K562 (cell line): ENCODE results near the gene HCN4. TPM values are rescaled to one million over a fixed set of nuclear protein-coding genes. Genes with fewer than 3 reads are reported as not detected.

Source experiments
- ATAC-seq: fragments of 200-7000 bp; cut with Tn5 transposase; 3 replicates; pipeline ENCODE4 v1.9.1; 2020; ENCODE audit warnings: moderate library complexity
- BruUV-seq: library from RNA; stranded (reverse); fragments of 400-500 nt; replicated peaks from 2 replicates; lab custom pipeline; 2021; lab: Mats Ljungman, UMichigan
- CTCF ChIA-PET: fragments of 300-600 bp; formaldehyde crosslinking; extraction: SDS; loops from one replicate; lab custom pipeline; 2021; ENCODE audit warnings: low intra/inter-chr PET ratio; lab: Yijun Ruan, JAX
- POLR2A ChIA-PET: fragments of 300-600, 350-650 bp; sonication (Branson Sonifier 250); formaldehyde crosslinking; extraction: SDS; loops from one replicate; lab custom pipeline; 2021; ENCODE audit warnings: antibody characterized with exemption, inconsistent platforms; lab: Yijun Ruan, JAX
- DNase-seq, 4 experiments: peaks; one replicate each; pipeline versions ENCODE4 v3.0.0 to v3.0.0-alpha.2; 2011 to 2018; ENCODE audit warnings: low spot score in 3 of 4, mixed read lengths in 3 of 4; ENCODE audit errors: extremely low read depth in 1 of 4
- FAIRE-seq: peaks from 2 replicates; lab custom pipeline; 2011; peaks lifted over from hg19 to GRCh38; lab: Jason Lieb, UNC
- H2AFZ ChIP-seq: 2 replicates; pipeline ENCODE4 v1.6.0; 2011; ENCODE audit warnings: low read depth, low read length, control low read depth, inconsistent platforms
- H3K27ac ChIP-seq: fragments of 200-600 bp; 3 replicates; pipeline ENCODE4 v1.8.0; 2011; ENCODE audit warnings: low read depth, mild to moderate bottlenecking, control low read depth, inconsistent platforms, low read length, moderate library complexity, mixed read lengths; ENCODE audit errors: extremely low read depth
- H3K27me3 ChIP-seq, 2 experiments: fragments of 300-600 bp in 1 of 2; 2 replicates in 1 of 2; 3 replicates in 1 of 2; pipeline versions ENCODE4 v1.6.0 to v1.8.0; 2011; ENCODE audit warnings: inconsistent platforms in 2 of 2, low read length in 2 of 2, mild to moderate bottlenecking in 1 of 2, mixed read lengths in 1 of 2, moderate library complexity in 1 of 2; ENCODE audit not compliant: control insufficient read depth in 2 of 2, insufficient read depth in 2 of 2
- H3K36me3 ChIP-seq: fragments of 300-600 bp; 3 replicates; pipeline ENCODE4 v1.8.0; 2011; ENCODE audit warnings: mild to moderate bottlenecking, low read length, inconsistent platforms; ENCODE audit not compliant: control insufficient read depth, insufficient read depth
- H3K4me1 ChIP-seq, 2 experiments: fragments of 200-600 bp in 1 of 2; replicated peaks in 1 of 2; 2 replicates in 1 of 2; 3 replicates in 1 of 2; pipeline versions ENCODE4 v1.5.1 to v1.8.0; 2011; ENCODE audit warnings: inconsistent platforms in 2 of 2, low read length in 2 of 2, mild to moderate bottlenecking in 1 of 2, mixed read lengths in 1 of 2, moderate library complexity in 1 of 2; ENCODE audit not compliant: control insufficient read depth in 2 of 2, insufficient read depth in 2 of 2
- H3K4me2 ChIP-seq: 2 replicates; pipeline ENCODE4 v1.6.1; 2011; ENCODE audit warnings: low read length, control low read depth, inconsistent platforms, mixed read lengths; ENCODE audit not compliant: insufficient read depth
- H3K4me3 ChIP-seq: fragments of 200-600 bp; sonication (generic), shearing (Covaris generic); 2 replicates; pipeline ENCODE4 v1.5.1; 2016; ENCODE audit warnings: control low read depth, inconsistent platforms
- H3K79me2 ChIP-seq: fragments of 200-600 bp; 3 replicates; pipeline ENCODE4 v1.8.0; 2011; ENCODE audit warnings: low read length, inconsistent platforms; ENCODE audit not compliant: control insufficient read depth, insufficient read depth
- H3K9ac ChIP-seq, 2 experiments: 2 replicates each; pipeline versions ENCODE4 v1.6.0 to v1.6.1; 2011; ENCODE audit warnings: low read depth in 2 of 2, low read length in 2 of 2, control low read depth in 1 of 2, inconsistent platforms in 1 of 2, mild to moderate bottlenecking in 1 of 2, mixed read lengths in 1 of 2; ENCODE audit not compliant: insufficient read depth in 1 of 2
- H3K9me1 ChIP-seq: one replicate; pipeline ENCODE4 v1.6.0; 2011; ENCODE audit warnings: inconsistent platforms, mild to moderate bottlenecking, low read length, moderate library complexity; ENCODE audit not compliant: control insufficient read depth, insufficient read depth
- H3K9me3 ChIP-seq: replicated peaks from 2 replicates; pipeline ENCODE4 v1.5.1; 2011; ENCODE audit warnings: low read depth, low read length, inconsistent platforms; ENCODE audit not compliant: control insufficient read depth, insufficient read depth
- H4K20me1 ChIP-seq: replicated peaks from 2 replicates; pipeline ENCODE4 v1.6.1; 2011; ENCODE audit warnings: low read length, inconsistent platforms, mixed read lengths; ENCODE audit not compliant: control insufficient read depth, insufficient read depth
- ATF7 ChIP-seq: fragments of 450-650 bp; IDR thresholded peaks from 2 replicates; pipeline ENCODE4 v1.7.1; 2014; ENCODE audit warnings: mild to moderate bottlenecking, moderate library complexity
- CEBPB ChIP-seq: fragments of 450-650 bp; IDR thresholded peaks from 2 replicates; pipeline ENCODE4 v1.6.1; 2016; ENCODE audit warnings: missing genetic modification characterization, missing compliant biosample characterization
- FOXJ2 ChIP-seq: fragments of 200-800 bp; sonication (Bioruptor generic); IDR thresholded peaks from 2 replicates; pipeline ENCODE4 v1.6.1; 2016; ENCODE audit warnings: missing genetic modification characterization, missing compliant biosample characterization
- MED1 ChIP-seq: sonication (generic); formaldehyde crosslinking; IDR thresholded peaks from 2 replicates; pipeline ENCODE4 v1.8.1; 2023; ENCODE audit warnings: missing genetic modification reagents, borderline replicate concordance
- NFATC3 ChIP-seq: fragments of 450-650 bp; IDR thresholded peaks from 2 replicates; pipeline ENCODE4 v1.6.1; 2017; ENCODE audit warnings: mild to moderate bottlenecking
- NFYB ChIP-seq: IDR thresholded peaks from 2 replicates; pipeline ENCODE4 v1.6.1; 2011; ENCODE audit warnings: mild to moderate bottlenecking, moderate library complexity; ENCODE audit not compliant: insufficient read length; ENCODE audit errors: extremely low read depth
- RAD51 ChIP-seq: fragments of 450-650 bp; IDR thresholded peaks from 2 replicates; pipeline ENCODE4 v1.7.1; 2016; ENCODE audit warnings: low read depth, mild to moderate bottlenecking, borderline replicate concordance
- RBM15 ChIP-seq: fragments of 200-400 bp; formaldehyde crosslinking; IDR thresholded peaks from 2 replicates; pipeline ENCODE4 v1.6.1; 2018; ENCODE audit warnings: mild to moderate bottlenecking, low read length, moderate library complexity; ENCODE audit not compliant: insufficient read depth
- SPI1 ChIP-seq: IDR thresholded peaks from 2 replicates; pipeline ENCODE4 v1.6.1; 2011; ENCODE audit warnings: low read depth, low read length, control low read depth, borderline replicate concordance
- TSC22D4 ChIP-seq: fragments of 450-650 bp; IDR thresholded peaks from 2 replicates; pipeline ENCODE4 v1.6.1; 2016; ENCODE audit warnings: missing genetic modification characterization, missing biosample characterization, control low read depth
- U2AF1 ChIP-seq: fragments of 200-400 bp; formaldehyde crosslinking; optimal IDR thresholded peaks from 2 replicates; pipeline ENCODE3; 2017; ENCODE audit warnings: mild to moderate bottlenecking, low read depth, low read length, moderate library complexity
- ZBTB9 ChIP-seq: fragments of 450-650 bp; formaldehyde crosslinking; IDR thresholded peaks from 2 replicates; pipeline ENCODE4 v1.4.0; 2020; ENCODE audit warnings: mild to moderate bottlenecking, moderate library complexity
- ZFP1 ChIP-seq: fragments of 450-650 bp; formaldehyde crosslinking; IDR thresholded peaks from 2 replicates; pipeline ENCODE4 v1.4.0; 2020; ENCODE audit warnings: mild to moderate bottlenecking, mixed read lengths
- ZNF609 ChIP-seq: sonication (generic); formaldehyde crosslinking; IDR thresholded peaks from 2 replicates; pipeline ENCODE4 v1.8.1; 2023; ENCODE audit warnings: missing genetic modification reagents, mild to moderate bottlenecking, borderline replicate concordance
- WGBS: fragments of 100-300 bp; shearing (Covaris generic); methylation state at CpG from one replicate; pipeline ENCODE4 v1.1.6; 2016; ENCODE audit warnings: low coverage, mixed read lengths; ENCODE audit not compliant: insufficient coverage; ENCODE audit errors: missing lambda C conversion rate; 5-methylcytosine and 5-hydroxymethylcytosine counted together
- in situ Hi-C: fragments of 300-500 bp; cut with MboI; formaldehyde crosslinking; loops from 4 replicates; pipeline ENCODE4 v1.15.0; 2018; ENCODE audit warnings: inconsistent platforms, mixed read lengths
- intact Hi-C: fragments of 100-400 bp; cut with micrococcal nuclease; formaldehyde crosslinking; loops from 2 replicates; pipeline ENCODE4 v1.14.2; 2022
- polyA plus RNA-seq, 8 experiments: library from polyadenylated mRNA; depleted of rRNA in 4 of 8; stranded (reverse) in 5 of 8; unstranded in 3 of 8; fragments of >200 nt; fragmentation: Nextera tagmentation in 2 of 8; fragmentation: Illumina TruSeq in 1 of 8; extraction: Ambion mirVana in 2 of 8; extraction: Trizol in 1 of 8; gene quantifications; 2 replicates each; pipeline versions ENCODE4 v1.2.1 to v1.2.3, GENCODE V29; 2011 to 2014; ENCODE audit warnings: inconsistent platforms in 1 of 8, missing spikeins in 1 of 8
- total RNA-seq, 7 experiments: library from RNA; depleted of rRNA in 6 of 7; stranded (reverse); fragments of >200 nt in 6 of 7; fragmentation: Illumina TruSeq in 2 of 7; extraction: Trizol in 2 of 7; gene quantifications; 2 replicates each; pipeline versions ENCODE4 v1.2.1 to v1.2.3, GENCODE V29; 2011 to 2021; ENCODE audit warnings: low replicate concordance in 1 of 7

The HCN4 gene
- total and polyA plus RNA-seq, 9 of the 15 experiments (the other 6 are each of a cell fraction or from before 2014, with no cell fraction given) = not detected

DNA sequence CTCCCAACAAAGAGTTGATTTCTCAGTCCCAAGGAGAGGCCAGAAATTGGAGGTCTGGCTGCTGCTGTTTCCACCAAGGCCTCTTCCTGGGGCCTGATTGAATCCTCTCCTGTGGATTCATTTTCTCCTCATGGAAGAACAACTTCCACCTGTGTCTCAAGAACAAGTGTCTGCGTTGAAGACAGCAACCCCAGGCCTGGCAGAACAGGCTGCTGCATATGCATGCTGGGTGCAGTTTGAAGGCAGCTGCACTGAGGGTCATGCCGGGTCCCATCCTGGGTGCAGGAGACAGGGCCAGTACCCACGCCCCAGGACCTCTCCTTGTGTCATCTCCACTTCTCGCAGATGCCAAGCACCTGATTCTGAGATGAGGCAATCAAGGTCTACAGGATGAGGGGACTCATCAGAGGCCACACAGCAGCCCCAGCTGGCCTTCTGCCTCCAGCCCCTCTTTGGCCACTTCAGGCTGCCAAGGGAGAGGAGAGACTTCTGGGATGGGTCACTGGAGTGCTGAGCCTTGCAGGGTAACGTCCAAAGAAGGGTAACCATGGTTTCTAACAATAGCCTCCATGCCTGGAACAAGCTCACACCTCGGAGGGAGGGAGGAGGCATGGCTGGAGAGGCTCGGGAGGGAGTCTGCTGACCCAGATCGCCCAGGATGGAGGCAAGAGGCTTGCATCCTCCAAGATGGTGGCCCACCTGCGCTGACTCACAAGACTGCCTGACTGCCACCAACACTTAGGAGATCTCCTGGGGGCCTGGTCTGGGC is 30.0 kb downstream of the HCN4 start:
- CTCF ChIA-PET = no interaction called here
- Histone ChIP-seq H3K9me1 (no peaks in the 10 kb centered on the region), H3K27me3 (peaks cover 7 to 56% of the 10 kb centered on the region in 2 experiments; a peak in 3 of 5 replicates), H3K9me3 (no peaks in the 10 kb centered on the region), H4K20me1 (0 out of 2 replicates have a peak, but pooled peaks cover 5% of the 10 kb centered on the region), H3K9ac (no peak overlapping the region), H3K79me2 (no peaks in the 10 kb centered on the region), H3K4me3 (no peak overlapping the region), H3K4me1 (no peaks in the 10 kb centered on the region), H2AFZ (no peak overlapping the region), H3K4me2 (no peak overlapping the region), H3K27ac (no peak overlapping the region), H3K36me3 (no peaks in the 10 kb centered on the region)
- no peak for DNase-seq
- FAIRE-seq = no peak
- POLR2A ChIA-PET = interaction anchor here (0.6 kb wide), 1 partner anchor 8 kb away, joined by 3 read pairs; no protein-coding TSS in a partner anchor
- in situ Hi-C loops (no loop called here), intact Hi-C loops (no loop called here)
- no TSS peak for BruUV-seq
- ATAC-seq = no peak
- no peak for TF ChIP-seq ATF7
- no peak for TF ChIP-seq U2AF1
- TF ChIP-seq SPI1 = no peak
- TF ChIP-seq RBM15 = no peak
- no peak for TF ChIP-seq NFYB
- TF ChIP-seq ZBTB9 (CRISPR knock-in tag) = no peak
- no peak for TF ChIP-seq ZNF609
- TF ChIP-seq TSC22D4 (tag) = no peak
- no peak for TF ChIP-seq RAD51
- TF ChIP-seq ZFP1 (CRISPR knock-in tag) = no peak
- no peak for TF ChIP-seq CEBPB (tag)
- TF ChIP-seq NFATC3 = no peak
- TF ChIP-seq FOXJ2 = no peak
- no peak for TF ChIP-seq MED1 (CRISPR knock-in tag)
- 0% methylated on average over 9 of the region's 9 CpGs for whole genome bisulfite sequencing
